Vagina (tissue), 2 donors: ENCODE measurements around the gene SH3RF2.

Source experiments
- CTCF ChIP-seq, 3 experiments: fragments of 450-650 bp in 2 of 3; fragments of 200-600 bp in 1 of 3; sonication (generic) in 1 of 3; IDR thresholded peaks; one replicate each; pipeline ENCODE4 v1.5.1; 2017 to 2019; ENCODE audit warnings: antibody characterized with exemption in 3 of 3, mild to moderate bottlenecking in 2 of 3, moderate library complexity in 2 of 3
- POLR2A ChIP-seq, 2 donors: fragments of 450-650 bp; IDR thresholded peaks; one replicate each; pipeline ENCODE4 v1.6.1; 2017; ENCODE audit warnings: antibody characterized with exemption in 2 of 2, mild to moderate bottlenecking in 2 of 2, moderate library complexity in 2 of 2

- TF ChIP-seq POLR2A (IDR thresholded peaks at IDR 0.05) = no peak
- TF ChIP-seq CTCF (IDR thresholded peaks at IDR 0.05) = no peak
Measured at GRCh38 chr5:145960848-145961600, 24.6 kb downstream of the SH3RF2 start.
